Measurements from ENCODE around the gene AGMO. TPM values are rescaled to one million over a fixed set of nuclear protein-coding genes. Genes with fewer than 3 reads are reported as not detected.

AGMO gene
- total RNA-seq, 1 donor from 2014 or later = not detected

GRCh38 chr7:15341817-15342216, 220.0 kb downstream of the AGMO start:
- no peak for TF ChIP-seq CTCF (conservative IDR thresholded peaks at IDR 0.05; ENCODE audit: low read depth, low read length)
- no peak for DNase-seq (ENCODE audit: low read depth)
- no peak overlapping the region for H3K4me3 ChIP-seq (ENCODE audit: low read depth, low read length)

GRCh38 chr7:15336146-15336545, 225.7 kb downstream of the AGMO start:
- TF ChIP-seq CTCF (conservative IDR thresholded peaks at IDR 0.05; ENCODE audit: low read depth, low read length) = no peak
- no peak overlapping the region for H3K4me3 ChIP-seq (ENCODE audit: low read depth, low read length)
- no peak for DNase-seq (ENCODE audit: low read depth)

DNA sequence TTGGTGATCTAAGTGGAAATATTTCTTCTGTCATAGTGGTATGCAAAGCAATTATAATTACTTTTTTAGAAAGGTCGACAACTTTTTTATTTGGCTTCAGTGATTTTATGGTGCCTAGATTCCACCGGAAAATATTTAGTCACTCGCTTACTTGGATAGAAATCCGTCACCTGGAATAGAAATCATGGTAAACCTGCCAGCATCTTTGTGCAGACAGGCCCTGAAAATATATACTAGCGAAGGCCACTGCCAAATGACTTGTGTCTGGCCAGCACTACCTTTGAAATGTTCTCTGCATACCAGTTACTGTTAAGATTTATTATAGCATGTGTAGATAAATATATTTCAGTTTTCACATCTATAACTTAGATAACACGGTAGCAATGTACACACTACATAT, 226.4 kb downstream of the AGMO start:
- H3K4me3 ChIP-seq (ENCODE audit: low read depth, low read length) = no peak overlapping the region
- no peak for DNase-seq (ENCODE audit: low read depth)
- no peak for TF ChIP-seq CTCF (conservative IDR thresholded peaks at IDR 0.05; ENCODE audit: low read depth, low read length)

DNA sequence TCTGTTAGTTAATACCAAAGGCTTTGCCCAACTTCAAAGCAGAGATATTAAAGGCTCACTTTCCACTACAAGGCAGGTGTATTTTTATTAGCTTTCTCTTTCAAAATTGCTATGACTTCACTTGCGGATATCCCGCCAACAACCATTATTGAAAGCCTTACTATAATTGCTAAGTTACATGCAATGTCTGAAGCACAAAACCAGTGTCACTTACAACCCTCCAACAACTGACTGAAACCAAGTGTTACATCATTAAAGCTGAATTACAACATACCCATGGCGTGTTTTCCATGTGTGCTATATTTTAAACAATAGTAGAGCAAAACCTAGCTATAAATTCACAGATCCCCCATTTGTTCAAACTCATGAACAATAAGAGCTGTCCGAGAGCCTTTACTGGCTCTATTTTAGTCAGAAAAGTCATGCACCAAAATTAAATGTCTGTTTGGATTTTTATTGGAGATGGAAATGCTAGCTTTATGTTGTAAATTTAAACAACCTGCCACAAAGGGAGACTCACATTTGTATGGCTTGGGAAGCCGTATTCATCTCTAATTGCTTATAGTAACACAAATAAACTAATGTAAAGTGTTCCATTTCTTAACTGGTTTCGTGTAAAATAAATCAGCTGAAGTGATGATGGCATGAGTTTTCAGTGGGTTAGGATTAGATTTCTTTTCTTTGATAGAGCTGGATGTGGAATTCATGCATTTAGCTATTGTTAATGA, 227.1 kb downstream of the AGMO start:
- no peak for DNase-seq (ENCODE audit: low read depth)
- no peak overlapping the region for H3K4me3 ChIP-seq (ENCODE audit: low read depth, low read length)
- no peak for TF ChIP-seq CTCF (conservative IDR thresholded peaks at IDR 0.05; ENCODE audit: low read depth, low read length)

- TF ChIP-seq CTCF (conservative IDR thresholded peaks at IDR 0.05; ENCODE audit: low read depth, low read length) = no peak
- no peak overlapping the region for H3K4me3 ChIP-seq (ENCODE audit: low read depth, low read length)
- DNase-seq (ENCODE audit: low read depth) = no peak
Measured at GRCh38 chr7:15332956-15333355, 228.9 kb downstream of the AGMO start.

DNA sequence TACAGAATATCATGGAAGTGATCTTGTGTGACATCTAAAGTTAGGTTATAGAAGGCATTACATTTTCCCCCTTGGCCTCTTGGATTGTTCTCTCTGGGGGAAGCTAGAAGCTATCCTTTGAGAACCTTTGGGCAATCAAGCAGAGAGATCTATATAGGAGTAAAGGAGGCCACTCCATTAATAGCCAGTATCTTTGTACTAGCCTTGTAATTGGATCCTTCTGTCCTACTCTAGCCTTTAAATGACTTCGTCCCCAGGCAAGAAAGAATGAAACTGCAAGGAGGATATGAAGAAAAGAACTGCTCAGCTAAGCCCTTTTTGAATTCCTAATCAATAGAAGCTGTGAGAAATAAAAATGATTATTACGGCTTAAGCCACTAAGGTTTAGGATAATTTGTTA, 230.9 kb downstream of the AGMO start:
- TF ChIP-seq CTCF (conservative IDR thresholded peaks at IDR 0.05; ENCODE audit: low read depth, low read length) = no peak
- no peak overlapping the region for H3K4me3 ChIP-seq (ENCODE audit: low read depth, low read length)
- no peak for DNase-seq (ENCODE audit: low read depth)

DNA sequence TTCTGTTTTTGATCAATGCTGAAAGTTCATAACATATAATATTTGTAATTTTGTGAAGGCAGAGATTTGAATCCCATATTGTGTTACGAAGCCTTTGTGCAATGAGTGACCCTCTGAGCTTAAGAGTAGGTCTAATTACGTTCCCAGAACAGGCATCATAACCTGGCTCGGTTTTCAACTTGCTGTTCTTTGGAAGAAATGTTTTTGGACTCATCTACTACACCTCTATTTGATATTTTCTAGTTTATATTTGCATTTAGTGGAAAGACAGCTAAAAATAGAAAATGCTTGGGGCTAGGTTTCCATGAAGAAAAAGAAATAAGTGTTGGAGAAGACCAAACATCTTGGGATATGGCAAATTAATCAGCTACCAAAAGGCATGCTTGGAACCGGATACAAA, 234.8 kb downstream of the AGMO start:
- no peak overlapping the region for H3K4me3 ChIP-seq (ENCODE audit: low read depth, low read length)
- no peak for DNase-seq (ENCODE audit: low read depth)
- no peak for TF ChIP-seq CTCF (conservative IDR thresholded peaks at IDR 0.05; ENCODE audit: low read depth, low read length)
